HG02571 (cell line): Measurements from ENCODE around the gene KIF5C.

ENCODE experiments used
- ATAC-seq: cut with Tn5 transposase; IDR thresholded peaks from one replicate; pipeline ENCODE4 v1.9.1; 2021; ENCODE audit warnings: mild to moderate bottlenecking, moderate library complexity; ENCODE audit not compliant: unreplicated experiment

The KIF5C gene

GRCh38 chr2:148887350-148888002 lies 12.4 kb downstream of the KIF5C start:
- no peak for ATAC-seq

GRCh38 chr2:148888003-148888501 lies 13.0 kb downstream of the KIF5C start:
- no peak for ATAC-seq

GRCh38 chr2:148888986-148889385 lies 14.0 kb downstream of the KIF5C start:
- no peak for ATAC-seq

GRCh38 chr2:148893906-148894305 lies 18.9 kb downstream of the KIF5C start:
- ATAC-seq: no peak

GRCh38 chr2:148896136-148896535 lies 21.1 kb downstream of the KIF5C start:
- ATAC-seq: no peak

GRCh38 chr2:148899638-148900318 lies 24.8 kb downstream of the KIF5C start:
- ATAC-seq: no peak

GRCh38 chr2:148900350-148900837 lies 25.4 kb downstream of the KIF5C start:
- ATAC-seq: no peak

GRCh38 chr2:148901142-148901541 lies 26.1 kb downstream of the KIF5C start:
- no peak for ATAC-seq

GRCh38 chr2:148902798-148903197 lies 27.8 kb downstream of the KIF5C start:
- no peak for ATAC-seq

GRCh38 chr2:148903294-148903693 lies 28.3 kb downstream of the KIF5C start:
- ATAC-seq: no peak

GRCh38 chr2:148903979-148904378 lies 29.0 kb downstream of the KIF5C start:
- ATAC-seq: no peak

- no peak for ATAC-seq
Observed at GRCh38 chr2:148906124-148906523, 31.1 kb downstream of the KIF5C start.

- no peak for ATAC-seq
Observed at GRCh38 chr2:148907085-148907785, 32.2 kb downstream of the KIF5C start.

GRCh38 chr2:148909114-148909513 lies 34.1 kb downstream of the KIF5C start:
- no peak for ATAC-seq

GRCh38 chr2:148913061-148913460 lies 38.0 kb downstream of the KIF5C start:
- ATAC-seq: no peak

GRCh38 chr2:148913492-148913891 lies 38.5 kb downstream of the KIF5C start:
- no peak for ATAC-seq

GRCh38 chr2:148914463-148914862 lies 39.4 kb downstream of the KIF5C start:
- no peak for ATAC-seq

- ATAC-seq: no peak
Observed at GRCh38 chr2:148917431-148917830, 42.4 kb downstream of the KIF5C start.

- no peak for ATAC-seq
Observed at GRCh38 chr2:148918554-148918953, 43.5 kb downstream of the KIF5C start.

- no peak for ATAC-seq
Observed at GRCh38 chr2:148920559-148920958, 45.5 kb downstream of the KIF5C start.

- ATAC-seq: no peak
Observed at GRCh38 chr2:148922062-148922461, 47.0 kb downstream of the KIF5C start.
